Measurements from ENCODE around the gene LILRB3.
"Not testable (repeated sequence)": the region's sequence is repeated elsewhere in the genome, so short reads cannot be mapped to it uniquely, and the experiment has no call there.

LILRB3 gene

GRCh38 chr19:54189145-54189734, 33.6 kb downstream of the LILRB3 start, which contains the start of gene MBOAT7:
Gene MBOAT7, minus strand, starts transcription at chr19:54189580. Its CDS starts 1,072 bp downstream, at chr19:54188508.
- peak within 1 kb of the TSS; percentile 84 for H3K4me3 ChIP-seq (replicated peaks; ENCODE audit: low read depth, low read length)
- no peak for TF ChIP-seq CTCF (IDR thresholded peaks at IDR 0.05; ENCODE audit: low read length, missing control alignments)
- DNase-seq (ENCODE audit: low read depth) = no peak

- peak; percentile 42 for DNase-seq (ENCODE audit: low read depth)
- TF ChIP-seq CTCF (IDR thresholded peaks at IDR 0.05; ENCODE audit: low read length, missing control alignments) = no peak
- peak overlapping the region; percentile 80 for H3K4me3 ChIP-seq (replicated peaks; ENCODE audit: low read depth, low read length)
Observed at GRCh38 chr19:54188215-54188871, 34.5 kb downstream of the LILRB3 start.

- no peak overlapping the region for H3K4me3 ChIP-seq (replicated peaks; ENCODE audit: low read depth, low read length)
- TF ChIP-seq CTCF (IDR thresholded peaks at IDR 0.05; ENCODE audit: low read length, missing control alignments) = no peak
- no peak for DNase-seq (ENCODE audit: low read depth)
Observed at GRCh38 chr19:54186934-54187381, 35.8 kb downstream of the LILRB3 start.

GRCh38 chr19:54186351-54186750, 36.5 kb downstream of the LILRB3 start:
- DNase-seq (ENCODE audit: low read depth) = no peak
- TF ChIP-seq CTCF (IDR thresholded peaks at IDR 0.05; ENCODE audit: low read length, missing control alignments) = no peak
- H3K4me3 ChIP-seq (replicated peaks; ENCODE audit: low read depth, low read length) = no peak overlapping the region

- DNase-seq (ENCODE audit: low read depth) = no peak
- TF ChIP-seq CTCF (IDR thresholded peaks at IDR 0.05; ENCODE audit: low read length, missing control alignments) = no peak
- no peak overlapping the region for H3K4me3 ChIP-seq (replicated peaks; ENCODE audit: low read depth, low read length)
Observed at GRCh38 chr19:54183431-54183830, 39.4 kb downstream of the LILRB3 start.

- not testable (repeated sequence) for H3K4me3 ChIP-seq (replicated peaks; ENCODE audit: low read depth, low read length); DNase-seq (ENCODE audit: low read depth)
Observed at GRCh38 chr19:54181894-54182293, 40.9 kb downstream of the LILRB3 start.

GRCh38 chr19:54180691-54181091, 42.1 kb downstream of the LILRB3 start:
- no peak for DNase-seq (ENCODE audit: low read depth)
- TF ChIP-seq CTCF (IDR thresholded peaks at IDR 0.05; ENCODE audit: low read length, missing control alignments) = no peak
- H3K4me3 ChIP-seq (replicated peaks; ENCODE audit: low read depth, low read length) = no peak overlapping the region

Measured in fibroblast of pulmonary artery (primary cell).